Fibroblast of lung (primary cell): ENCODE results near the gene MEGF10. TPM values are rescaled to one million over a fixed set of nuclear protein-coding genes. Genes with fewer than 3 reads are reported as not detected.

Source experiments
- DNase-seq, 2 donors: peaks; one replicate each; pipeline versions ENCODE4 v3.0.0 to v3.0.0-alpha.2; 2010; ENCODE audit warnings: low read depth in 2 of 2
- H2AFZ ChIP-seq: 2 replicates; pipeline ENCODE4 v1.5.1; 2012; ENCODE audit warnings: low read length, control low read depth, inconsistent platforms
- H3K27ac ChIP-seq: 2 replicates; pipeline ENCODE4 v1.5.1; 2011; ENCODE audit warnings: low read length, control low read depth; ENCODE audit not compliant: insufficient read depth
- H3K27me3 ChIP-seq: 2 replicates; pipeline ENCODE4 v1.5.1; 2011; ENCODE audit warnings: mild to moderate bottlenecking, low read length; ENCODE audit not compliant: control insufficient read depth, insufficient read depth
- H3K36me3 ChIP-seq: 2 replicates; pipeline ENCODE4 v1.5.1; 2011; ENCODE audit warnings: low read length; ENCODE audit not compliant: control insufficient read depth, insufficient read depth
- H3K4me1 ChIP-seq: 2 replicates; pipeline ENCODE4 v1.5.1; 2011; ENCODE audit warnings: low read length; ENCODE audit not compliant: control insufficient read depth, insufficient read depth; ENCODE audit errors: extremely low read depth
- H3K4me2 ChIP-seq: 2 replicates; pipeline ENCODE4 v1.5.1; 2011; ENCODE audit warnings: low read length, control low read depth; ENCODE audit not compliant: insufficient read depth; ENCODE audit errors: extremely low read depth
- H3K4me3 ChIP-seq, 4 experiments: fragments of 200-600 bp in 1 of 4; sonication (generic) in 1 of 4; replicated peaks in 1 of 4; 2 replicates each; pipeline ENCODE4 v1.5.1; 2011 to 2016; ENCODE audit warnings: low read length in 4 of 4, low read depth in 3 of 4, mild to moderate bottlenecking in 3 of 4, control low read depth in 2 of 4, inconsistent platforms in 1 of 4, mixed read lengths in 1 of 4; ENCODE audit not compliant: insufficient read depth in 1 of 4; ENCODE audit errors: control extremely low read depth in 1 of 4
- H3K79me2 ChIP-seq: 2 replicates; pipeline ENCODE4 v1.5.1; 2012; ENCODE audit warnings: mild to moderate bottlenecking, low read length, inconsistent platforms; ENCODE audit not compliant: control insufficient read depth, insufficient read depth
- H3K9ac ChIP-seq: 2 replicates; pipeline ENCODE4 v1.5.1; 2011; ENCODE audit warnings: mild to moderate bottlenecking, low read length, control low read depth; ENCODE audit not compliant: insufficient read depth
- H3K9me3 ChIP-seq: 2 replicates; pipeline ENCODE4 v1.5.1; 2012; ENCODE audit warnings: low read depth, low read length; ENCODE audit not compliant: control insufficient read depth, insufficient read depth
- H4K20me1 ChIP-seq: 2 replicates; pipeline ENCODE4 v1.5.1; 2011; ENCODE audit warnings: low read length; ENCODE audit not compliant: control insufficient read depth, insufficient read depth; ENCODE audit errors: extremely low read depth
- EZH2 ChIP-seq: IDR thresholded peaks from 2 replicates; pipeline ENCODE4 v1.5.1; 2012; ENCODE audit warnings: low read length, control low read depth, mild to moderate bottlenecking; ENCODE audit errors: missing control alignments
- polyA plus RNA-seq, 2 donors: library from polyadenylated mRNA; depleted of rRNA in 1 of 2; stranded (reverse) in 1 of 2; unstranded in 1 of 2; fragments of >200 nt; gene quantifications; 2 replicates each; pipeline ENCODE4 v1.2.1, GENCODE V29; 2011 to 2012; ENCODE audit warnings: missing spikeins in 1 of 2
- total RNA-seq: library from RNA; depleted of rRNA; stranded (reverse); fragments of >200 nt; gene quantifications from 2 replicates; pipeline ENCODE4 v1.2.1, GENCODE V29; 2014
- TF ChIP-seq, protein P1 (sequence below), 2 donors: IDR thresholded peaks in 1 of 2; conservative IDR thresholded peaks in 1 of 2; 1 replicate in 1 of 2; 2 replicates in 1 of 2; pipeline ENCODE4 v1.5.1; 2011 to 2012; ENCODE audit warnings: low read length in 2 of 2, control low read depth in 1 of 2, inconsistent platforms in 1 of 2, low read depth in 1 of 2, mild to moderate bottlenecking in 1 of 2

MEGF10 gene
- total and polyA plus RNA-seq, 2 donors (not counting 1 experiment from before 2014, with no cell fraction given): under 0.01 to 0.02 TPM

DNA sequence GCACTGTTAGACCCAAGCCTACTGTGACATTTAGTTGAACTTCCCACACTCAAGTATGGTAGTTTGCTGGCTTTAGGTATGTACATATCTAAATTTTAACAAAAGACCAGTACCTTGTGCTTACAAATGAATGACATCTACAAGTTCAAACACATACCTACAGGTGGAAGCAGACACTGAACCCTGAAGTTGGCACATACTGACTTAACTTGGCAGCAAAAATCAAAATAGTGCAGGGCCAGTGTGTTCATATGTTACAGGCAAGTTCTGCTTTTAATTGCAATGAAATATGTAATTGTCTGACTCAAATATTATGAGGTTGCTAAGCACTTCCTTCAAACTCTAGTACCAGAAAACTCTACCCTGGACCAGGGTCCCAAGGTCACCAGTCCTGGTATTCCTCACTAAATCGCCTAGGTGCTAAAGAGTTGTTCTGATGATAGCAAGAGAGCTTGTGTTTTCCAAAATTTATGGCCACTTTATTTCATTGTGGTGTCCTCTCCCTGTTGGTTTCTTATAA is 77.4 kb downstream of the MEGF10 start:
- no peaks in the 10 kb centered on the region for H4K20me1 ChIP-seq
- no peaks in the 10 kb centered on the region for H3K79me2 ChIP-seq
- H3K9me3 ChIP-seq: no peaks in the 10 kb centered on the region
- H3K4me3 ChIP-seq: no peak overlapping the region
- no peak overlapping the region for H2AFZ ChIP-seq
- TF ChIP-seq EZH2: no peak
- TF ChIP-seq, protein P1, sequence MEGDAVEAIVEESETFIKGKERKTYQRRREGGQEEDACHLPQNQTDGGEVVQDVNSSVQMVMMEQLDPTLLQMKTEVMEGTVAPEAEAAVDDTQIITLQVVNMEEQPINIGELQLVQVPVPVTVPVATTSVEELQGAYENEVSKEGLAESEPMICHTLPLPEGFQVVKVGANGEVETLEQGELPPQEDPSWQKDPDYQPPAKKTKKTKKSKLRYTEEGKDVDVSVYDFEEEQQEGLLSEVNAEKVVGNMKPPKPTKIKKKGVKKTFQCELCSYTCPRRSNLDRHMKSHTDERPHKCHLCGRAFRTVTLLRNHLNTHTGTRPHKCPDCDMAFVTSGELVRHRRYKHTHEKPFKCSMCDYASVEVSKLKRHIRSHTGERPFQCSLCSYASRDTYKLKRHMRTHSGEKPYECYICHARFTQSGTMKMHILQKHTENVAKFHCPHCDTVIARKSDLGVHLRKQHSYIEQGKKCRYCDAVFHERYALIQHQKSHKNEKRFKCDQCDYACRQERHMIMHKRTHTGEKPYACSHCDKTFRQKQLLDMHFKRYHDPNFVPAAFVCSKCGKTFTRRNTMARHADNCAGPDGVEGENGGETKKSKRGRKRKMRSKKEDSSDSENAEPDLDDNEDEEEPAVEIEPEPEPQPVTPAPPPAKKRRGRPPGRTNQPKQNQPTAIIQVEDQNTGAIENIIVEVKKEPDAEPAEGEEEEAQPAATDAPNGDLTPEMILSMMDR (conservative IDR thresholded peaks at IDR 0.05 in 1 of 2, IDR thresholded peaks at IDR 0.05 in 1 of 2; ENCODE audit: low read depth in 1 of 2, low read length in 2 of 2): no peak
- H3K27ac ChIP-seq: no peak overlapping the region
- no peaks in the 10 kb centered on the region for H3K36me3 ChIP-seq
- H3K9ac ChIP-seq: no peak overlapping the region
- H3K27me3 ChIP-seq: no peaks in the 10 kb centered on the region
- H3K4me2 ChIP-seq: no peak overlapping the region
- no peaks in the 10 kb centered on the region for H3K4me1 ChIP-seq
- DNase-seq: no peak

DNA sequence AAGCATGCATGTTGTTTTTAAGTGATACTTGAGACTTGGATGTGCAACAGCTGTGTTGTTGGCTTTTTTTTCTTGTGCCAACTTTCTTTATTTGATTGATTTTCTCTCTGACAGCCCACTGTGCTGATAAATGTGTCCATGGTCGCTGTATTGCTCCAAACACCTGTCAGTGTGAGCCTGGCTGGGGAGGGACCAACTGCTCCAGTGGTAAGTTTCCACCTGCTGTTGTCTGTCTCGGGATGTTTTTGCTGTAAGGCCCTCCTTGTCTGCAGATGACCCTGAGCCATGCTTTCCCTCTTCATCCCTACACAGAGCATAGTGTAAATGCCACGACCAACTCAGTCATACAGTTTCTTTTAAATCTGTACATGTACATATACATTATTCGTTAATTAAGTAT is 79.2 kb downstream of the MEGF10 start:
- H2AFZ ChIP-seq: no peak overlapping the region

DNA sequence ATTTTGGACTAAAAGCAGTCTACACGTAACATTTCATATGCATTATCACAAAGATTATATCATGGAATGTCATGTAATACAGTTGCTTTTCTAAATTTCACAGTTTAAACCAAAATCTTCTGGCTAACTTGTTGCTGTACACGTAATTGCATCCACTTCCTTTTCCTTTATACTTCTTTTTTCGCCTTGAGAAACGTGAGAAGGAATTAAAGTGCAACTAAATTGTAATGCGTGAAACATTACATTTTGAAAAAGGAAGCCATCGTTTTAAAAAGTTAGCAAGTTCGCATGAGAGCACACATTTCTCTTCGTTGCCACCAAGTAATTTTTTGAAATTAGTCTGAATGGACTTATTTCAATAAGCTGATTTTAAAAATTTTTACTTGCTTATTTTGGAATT is 80.0 kb downstream of the MEGF10 start:
- no peak for DNase-seq
- Histone ChIP-seq H3K4me3 (no peak overlapping the region), H3K36me3 (no peaks in the 10 kb centered on the region), H3K9me3 (no peaks in the 10 kb centered on the region), H3K27me3 (peaks cover 2% of the 10 kb centered on the region), H4K20me1 (no peaks in the 10 kb centered on the region), H3K79me2 (no peaks in the 10 kb centered on the region), H3K27ac (no peak overlapping the region), H3K4me2 (no peak overlapping the region), H3K9ac (no peak overlapping the region), H3K4me1 (no peaks in the 10 kb centered on the region), H2AFZ (no peak overlapping the region)
- TF ChIP-seq EZH2: no peak
- TF ChIP-seq, protein P1 (conservative IDR thresholded peaks at IDR 0.05 in 1 of 2, IDR thresholded peaks at IDR 0.05 in 1 of 2; ENCODE audit: low read depth in 1 of 2, low read length in 2 of 2): no peak

More for the DNA sequence above, 79.2 kb downstream of the MEGF10 start:
- peaks cover 1% of the 10 kb centered on the region for H3K27me3 ChIP-seq
- H4K20me1 ChIP-seq: no peaks in the 10 kb centered on the region
- H3K27ac ChIP-seq: no peak overlapping the region
- no peak for DNase-seq
- H3K9me3 ChIP-seq: no peaks in the 10 kb centered on the region
- no peak overlapping the region for H3K4me2 ChIP-seq
- no peaks in the 10 kb centered on the region for H3K36me3 ChIP-seq
- no peak for TF ChIP-seq EZH2
- TF ChIP-seq, protein P1 (conservative IDR thresholded peaks at IDR 0.05 in 1 of 2, IDR thresholded peaks at IDR 0.05 in 1 of 2; ENCODE audit: low read depth in 1 of 2, low read length in 2 of 2): no peak
- H3K4me1 ChIP-seq: no peaks in the 10 kb centered on the region
- H3K79me2 ChIP-seq: no peaks in the 10 kb centered on the region
- no peak overlapping the region for H3K4me3 ChIP-seq
- no peak overlapping the region for H3K9ac ChIP-seq
